ENCODE data around the gene SLC16A4. TPM values are rescaled to one million over a fixed set of nuclear protein-coding genes. Genes with fewer than 3 reads are reported as not detected.
"Not testable (repeated sequence)": the region's sequence is repeated elsewhere in the genome, so short reads cannot be mapped to it uniquely, and the experiment has no call there.

SLC16A4 gene
- total RNA-seq: 20.5 TPM

DNA sequence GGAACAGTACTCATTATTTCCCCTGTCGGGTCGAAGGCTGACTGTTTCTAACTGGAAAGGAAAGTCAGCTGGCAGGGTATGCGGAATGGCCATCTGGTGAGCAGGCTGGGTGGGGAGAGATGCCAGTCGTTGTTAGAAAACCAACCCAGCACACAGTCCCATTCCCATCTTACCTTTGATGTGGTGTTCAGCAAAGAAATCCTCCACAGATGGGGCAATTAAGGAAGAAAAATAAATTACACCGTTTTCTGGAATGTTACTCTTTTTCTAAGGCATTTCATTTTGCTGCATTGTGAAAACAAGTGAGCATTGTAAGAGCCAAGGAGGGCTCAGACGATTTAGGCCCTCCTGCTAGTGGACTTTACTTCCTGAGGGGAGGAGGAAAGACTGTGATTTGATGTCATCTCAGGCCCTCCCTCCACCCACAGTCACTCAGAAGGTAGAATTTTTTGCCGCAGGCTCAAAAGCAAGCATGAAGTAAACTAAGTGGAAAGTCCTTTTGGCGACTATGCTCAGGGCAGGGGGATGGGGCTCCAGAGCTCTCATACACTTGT lies at the start of gene SLC16A4:
TSS of gene SLC16A4 (minus strand) at position 335 of the 554 bp plus-strand sequence. CDS start 1,703 bp downstream, outside the sequence.
- intact Hi-C loops (cut with DNase I): loop anchor here (5.0 kb wide), 1 partner anchor 53 kb away; the partner anchor contains the start of gene RBM15
- ATAC-seq: peak; percentile 95
- no peak for DNase-seq (ENCODE audit: low spot score)

DNA sequence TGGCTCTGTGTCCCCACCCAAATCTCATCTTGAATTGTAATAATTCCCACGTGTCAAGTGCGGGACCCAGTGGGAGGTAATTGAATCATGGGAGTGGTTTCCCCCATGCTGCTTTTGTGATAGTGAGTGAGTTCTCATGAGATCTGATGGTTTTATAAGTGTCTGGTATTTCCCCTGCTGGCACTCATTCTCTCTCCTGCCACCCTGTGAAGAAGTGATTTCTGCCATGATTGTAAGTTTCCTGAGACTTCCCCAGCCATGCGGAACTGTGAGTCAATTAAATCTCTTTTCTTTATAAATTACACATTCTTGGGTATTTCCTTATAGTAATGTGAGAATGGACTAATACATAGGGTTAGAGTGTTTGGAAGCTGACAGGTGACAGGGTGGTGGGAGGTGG lies 49.0 kb upstream of the SLC16A4 start:
- intact Hi-C loops (cut with DNase I); ATAC-seq; DNase-seq (ENCODE audit: low spot score): not testable (repeated sequence)

DNA sequence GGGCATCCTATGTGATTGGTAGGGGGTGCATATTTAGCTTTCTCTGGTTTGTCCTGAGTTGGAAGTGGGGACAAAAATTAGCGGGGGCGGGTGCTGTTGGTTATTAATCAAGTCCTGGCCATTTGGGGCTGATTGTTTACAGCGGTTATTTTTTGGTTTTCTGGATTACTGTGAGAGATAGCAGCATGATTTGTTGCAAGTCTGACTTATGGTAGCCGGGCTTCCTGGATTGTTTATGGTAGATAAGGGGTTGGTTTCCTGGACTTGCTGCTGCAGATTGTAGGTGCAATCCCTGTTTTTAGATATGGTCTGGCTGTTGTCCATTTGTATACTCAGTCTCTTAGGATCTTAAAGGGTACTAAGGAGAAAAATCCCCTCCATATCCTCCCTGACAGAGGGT lies 48.1 kb upstream of the SLC16A4 start:
- intact Hi-C loops (cut with DNase I): no loop called here
- no peak for DNase-seq (ENCODE audit: low spot score)
- ATAC-seq: no peak

DNA sequence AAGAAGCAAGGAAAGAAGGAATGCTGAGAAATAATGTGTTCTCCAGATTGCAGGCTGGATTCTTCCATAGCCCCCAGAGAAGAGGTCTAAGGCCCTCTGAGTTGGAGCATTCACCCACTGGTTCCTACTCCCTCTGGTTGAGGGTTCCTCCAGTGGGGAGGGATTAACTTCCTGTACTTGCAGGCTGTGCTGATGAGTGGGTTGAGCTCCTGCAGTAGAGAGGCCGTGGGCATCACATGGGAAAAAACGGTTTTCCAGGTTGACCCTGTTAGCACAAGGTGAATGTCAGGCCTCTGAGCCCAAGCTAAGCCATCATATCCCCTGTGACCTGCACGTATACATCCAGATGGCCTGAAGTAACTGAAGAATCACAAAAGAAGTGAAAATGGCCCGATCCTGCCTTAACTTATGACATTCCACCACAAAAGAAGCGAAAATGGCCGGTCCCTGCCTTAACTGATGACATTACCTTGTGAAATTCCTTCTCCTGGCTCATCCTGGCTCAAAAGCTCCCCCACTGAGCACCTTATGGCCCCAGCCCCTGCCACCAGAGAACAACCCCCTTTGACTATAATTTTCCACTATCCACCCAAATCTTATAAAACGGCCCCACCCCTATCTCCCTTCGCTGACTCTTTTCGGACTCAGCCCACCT lies 46.9 kb upstream of the SLC16A4 start:
- ATAC-seq; intact Hi-C loops (cut with DNase I): not testable (repeated sequence)

DNA sequence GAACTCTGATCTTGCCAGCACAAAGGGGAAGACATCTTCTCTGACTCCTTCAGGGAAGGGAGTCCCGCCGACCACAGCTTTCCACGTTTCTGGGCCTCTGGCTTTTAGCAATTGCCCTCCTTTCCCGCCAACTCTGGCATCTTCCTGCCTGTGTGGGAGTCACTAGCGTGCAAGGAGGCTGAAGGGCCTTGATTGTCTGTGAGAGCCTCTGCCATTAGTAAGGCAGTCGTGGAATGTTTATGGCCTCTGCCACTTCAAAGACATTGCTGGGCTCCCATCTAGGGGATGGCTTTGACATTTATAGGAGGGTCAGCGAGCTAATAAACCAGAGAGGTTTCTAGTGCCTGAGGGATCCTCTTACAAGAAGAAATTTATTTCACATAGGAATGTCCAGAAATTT lies 45.8 kb upstream of the SLC16A4 start:
- intact Hi-C loops (cut with DNase I): no loop called here
- ATAC-seq: no peak
- DNase-seq (ENCODE audit: low spot score): no peak

More for the DNA sequence above, 46.9 kb upstream of the SLC16A4 start:
- not testable (repeated sequence) for DNase-seq (ENCODE audit: low spot score)

DNA sequence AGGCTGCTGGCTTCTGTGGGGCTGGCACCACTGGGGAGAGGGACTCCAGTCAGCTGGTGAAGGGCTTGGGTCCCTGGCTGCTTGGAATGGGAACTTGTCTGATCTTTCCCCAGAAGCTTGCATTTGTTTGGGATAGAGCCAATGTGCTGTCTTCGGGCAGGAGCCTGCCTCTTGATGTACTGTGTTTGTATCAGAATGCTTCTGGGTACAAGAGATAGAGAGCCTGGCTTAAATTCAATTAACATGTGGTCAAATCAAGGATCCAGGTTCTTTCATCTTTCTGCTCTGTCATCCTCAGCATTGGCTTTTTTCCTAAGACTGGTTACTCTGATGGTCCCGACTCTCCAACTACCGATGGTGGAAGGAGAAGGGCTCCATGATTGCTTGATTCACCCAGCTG lies 44.1 kb upstream of the SLC16A4 start:
- ATAC-seq: no peak

DNA sequence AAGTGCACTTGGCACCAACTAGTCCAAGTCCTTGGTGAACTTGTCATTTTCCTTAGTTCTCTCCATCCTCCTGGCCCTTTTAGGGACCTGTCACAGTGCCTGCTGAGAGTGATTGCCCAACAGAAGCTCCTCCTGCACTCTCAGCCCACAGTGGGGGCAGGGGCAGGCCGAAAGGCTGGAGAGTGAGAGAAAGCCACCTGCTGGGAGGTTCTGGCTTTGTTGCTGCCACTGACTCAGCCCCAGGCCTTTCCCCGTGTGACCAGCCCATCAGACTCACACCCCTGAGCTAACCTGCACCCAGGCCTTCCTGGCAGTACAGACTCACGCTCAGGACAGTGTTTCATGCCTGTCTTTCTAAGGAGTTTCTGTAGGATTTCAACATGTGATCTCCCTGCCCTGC lies 43.0 kb upstream of the SLC16A4 start:
- intact Hi-C loops (cut with DNase I): no loop called here
- DNase-seq (ENCODE audit: low spot score) (no peak), ATAC-seq (peak; percentile 76)

More for the DNA sequence above, 44.1 kb upstream of the SLC16A4 start:
- intact Hi-C loops (cut with DNase I): no loop called here
- no peak for DNase-seq (ENCODE audit: low spot score)

DNA sequence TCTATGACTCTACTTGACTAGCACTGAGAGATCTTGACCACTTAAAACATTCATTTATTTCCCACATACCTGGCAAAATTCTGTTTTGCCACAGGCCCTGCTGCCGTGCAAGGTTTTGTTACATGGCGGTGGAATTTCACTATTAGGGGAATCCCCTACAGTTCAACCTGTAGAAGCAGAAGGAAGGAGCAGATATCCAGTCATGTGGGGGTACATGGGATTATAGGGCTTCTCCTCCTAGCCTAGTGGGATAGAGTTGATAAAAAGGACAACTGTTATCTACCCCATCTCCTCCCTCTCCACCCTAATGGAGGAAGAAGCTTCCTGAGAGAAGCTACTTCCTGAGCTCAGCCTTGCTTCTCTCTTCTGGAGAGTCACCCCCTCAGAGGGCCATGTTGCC lies 42.4 kb upstream of the SLC16A4 start:
- no peak for DNase-seq (ENCODE audit: low spot score)
- ATAC-seq: no peak
- intact Hi-C loops (cut with DNase I): no loop called here

DNA sequence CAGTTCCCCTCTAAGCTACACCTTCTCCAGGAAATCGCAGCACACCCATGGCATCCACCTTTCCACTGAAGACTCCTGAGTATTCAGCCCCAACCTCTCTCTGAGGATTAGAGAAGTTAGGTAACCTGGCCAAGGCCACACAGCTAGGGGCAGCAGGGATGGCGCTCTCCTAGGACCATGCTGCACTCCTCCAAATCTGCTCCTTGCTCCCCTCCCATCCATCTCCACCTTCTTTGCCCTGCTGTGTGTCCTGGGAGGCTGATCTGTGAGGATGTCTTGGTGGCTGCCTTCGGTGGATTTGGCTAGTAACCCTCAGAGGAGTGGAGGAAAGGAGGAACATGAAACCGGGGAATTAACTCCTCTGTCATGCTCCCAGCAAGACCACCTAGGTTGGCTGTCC lies 40.1 kb upstream of the SLC16A4 start:
- no peak for ATAC-seq
- intact Hi-C loops (cut with DNase I): no loop called here
- no peak for DNase-seq (ENCODE audit: low spot score)

DNA sequence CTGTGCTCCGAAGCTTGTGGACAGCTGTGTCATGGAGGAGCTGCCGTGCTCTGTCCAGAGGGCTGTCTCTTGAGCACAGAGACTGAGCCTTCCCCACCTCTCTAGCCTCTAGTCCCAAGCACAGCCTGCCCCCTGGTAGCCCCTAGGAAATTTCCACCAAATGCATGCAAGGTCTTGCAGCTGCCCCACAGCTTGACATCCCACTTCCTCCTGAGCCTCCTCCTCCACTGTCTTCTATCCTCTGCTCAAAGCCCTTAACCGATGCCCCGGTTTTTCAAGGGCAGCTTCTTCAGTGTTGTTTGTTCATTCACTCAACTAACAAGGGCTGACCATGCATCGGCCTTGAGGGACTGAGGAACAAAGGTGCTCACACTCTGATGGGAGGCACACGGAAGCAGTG lies 39.5 kb upstream of the SLC16A4 start:
- intact Hi-C loops (cut with DNase I): no loop called here
- no peak for DNase-seq (ENCODE audit: low spot score)
- ATAC-seq: no peak

DNA sequence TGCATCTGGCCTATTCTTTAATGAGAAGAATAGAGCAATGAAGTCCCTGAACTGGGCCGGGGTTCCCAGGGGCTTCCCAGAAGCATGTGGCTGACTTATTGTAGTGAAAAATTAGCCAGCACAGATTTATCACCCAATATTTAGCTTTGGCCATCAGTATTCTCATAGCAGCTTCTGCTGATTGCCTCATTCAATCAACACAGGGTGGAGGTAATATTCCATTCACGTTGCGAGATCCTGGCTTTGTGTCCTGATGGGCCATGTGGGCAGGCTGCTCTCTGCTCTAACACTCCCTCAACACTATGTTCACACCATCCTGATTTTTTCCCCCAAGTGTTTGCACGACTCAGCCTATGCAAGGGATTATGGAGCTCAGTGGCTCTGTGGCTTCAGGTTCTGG lies 38.1 kb upstream of the SLC16A4 start:
- ATAC-seq: no peak
- intact Hi-C loops (cut with DNase I): no loop called here
- no peak for DNase-seq (ENCODE audit: low spot score)

DNA sequence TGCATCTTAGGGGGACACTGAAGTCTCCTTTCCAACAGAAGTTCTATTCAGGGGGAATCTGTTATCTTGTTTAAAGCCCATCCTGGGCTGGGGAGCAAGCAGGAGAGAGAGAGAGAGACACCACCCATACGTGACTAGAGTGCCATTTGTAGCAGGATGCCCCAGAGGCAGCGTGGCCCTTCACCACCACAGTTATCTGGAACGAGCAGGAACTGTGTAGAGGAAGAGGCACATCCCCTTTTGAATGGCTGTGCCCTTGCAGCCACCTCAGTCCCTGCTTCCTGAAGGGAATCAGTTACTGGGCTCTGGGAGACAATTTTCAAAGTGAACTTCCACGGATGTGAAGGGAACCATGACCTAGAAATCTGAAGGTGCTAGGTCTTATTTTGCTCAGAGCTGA lies 36.0 kb upstream of the SLC16A4 start:
- no peak for ATAC-seq
- intact Hi-C loops (cut with DNase I): no loop called here

DNA sequence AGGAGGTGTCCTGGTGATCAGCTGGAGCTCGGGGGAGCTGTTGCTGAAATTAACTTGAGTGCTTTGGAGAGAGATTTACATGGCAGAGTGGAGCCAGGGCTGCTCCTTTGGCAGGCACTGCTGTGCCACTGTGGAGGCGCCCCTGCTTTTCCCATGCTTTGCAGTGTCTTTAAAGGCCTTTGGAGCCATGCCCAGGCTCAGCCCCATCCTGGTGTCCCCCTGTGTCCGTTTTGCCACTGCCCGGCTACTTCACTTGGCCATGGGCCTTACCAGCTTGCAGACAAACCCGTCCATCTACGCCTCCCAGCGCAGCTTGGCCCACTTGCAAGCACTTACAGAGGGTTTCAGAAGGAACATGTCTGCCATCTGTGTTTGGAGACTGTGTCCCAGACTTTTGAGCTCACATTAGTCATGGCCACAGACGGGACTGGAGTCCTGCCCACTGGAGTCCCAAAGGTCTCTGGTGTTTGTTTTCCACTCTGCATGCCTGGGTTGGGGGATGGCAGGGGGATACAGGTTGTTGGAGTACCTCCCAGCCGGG lies 34.9 kb upstream of the SLC16A4 start:
- DNase-seq (ENCODE audit: low spot score) (no peak), ATAC-seq (peak; percentile 47)
- intact Hi-C loops (cut with DNase I): no loop called here

More for the DNA sequence above, 36.0 kb upstream of the SLC16A4 start:
- no peak for DNase-seq (ENCODE audit: low spot score)

DNA sequence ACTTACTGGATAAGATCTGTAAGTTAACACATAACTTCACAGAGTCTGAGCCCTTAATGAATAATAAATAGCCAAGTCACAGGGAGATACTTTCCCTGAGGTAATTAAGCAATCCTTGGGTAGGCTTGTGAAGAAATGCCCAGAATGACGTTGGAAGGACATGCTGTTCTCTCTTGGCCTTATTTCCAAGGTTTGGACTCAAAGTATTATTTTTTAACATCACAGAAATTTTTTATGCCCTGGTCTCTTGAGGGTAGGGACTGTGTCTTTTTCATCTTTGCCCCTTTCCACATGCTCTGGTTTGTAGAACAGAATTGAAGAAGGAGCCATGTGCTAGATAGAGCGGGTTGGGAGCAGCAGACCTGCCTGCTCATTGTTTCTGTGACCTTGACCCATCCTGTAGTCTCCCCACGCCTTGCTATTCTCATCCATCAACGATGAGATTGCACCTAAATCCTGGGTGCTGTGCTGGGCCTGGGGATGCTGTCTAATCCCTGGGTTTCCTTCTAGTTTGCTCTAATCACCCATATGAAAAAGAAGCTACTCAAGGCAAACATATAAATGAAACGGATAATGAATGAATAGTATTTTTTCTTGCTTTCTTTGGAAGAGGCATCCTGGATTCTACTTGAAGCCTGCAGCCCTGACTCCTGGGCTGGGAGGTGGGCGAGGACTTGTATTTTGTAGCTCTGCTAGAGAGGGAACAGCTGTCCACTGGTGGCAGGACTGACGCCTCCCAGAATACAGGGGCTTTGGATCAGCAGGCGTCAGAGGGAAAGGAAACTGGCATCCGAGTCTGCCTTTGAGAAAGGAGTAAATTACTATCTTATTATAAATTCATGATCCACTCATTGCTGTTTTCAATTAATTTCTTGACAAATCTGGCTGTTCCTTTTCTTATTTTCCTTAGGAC lies 34.1 kb upstream of the SLC16A4 start:
- DNase-seq (ENCODE audit: low spot score) (no peak), ATAC-seq (peak; percentile 72)
- intact Hi-C loops (cut with DNase I): no loop called here

DNA sequence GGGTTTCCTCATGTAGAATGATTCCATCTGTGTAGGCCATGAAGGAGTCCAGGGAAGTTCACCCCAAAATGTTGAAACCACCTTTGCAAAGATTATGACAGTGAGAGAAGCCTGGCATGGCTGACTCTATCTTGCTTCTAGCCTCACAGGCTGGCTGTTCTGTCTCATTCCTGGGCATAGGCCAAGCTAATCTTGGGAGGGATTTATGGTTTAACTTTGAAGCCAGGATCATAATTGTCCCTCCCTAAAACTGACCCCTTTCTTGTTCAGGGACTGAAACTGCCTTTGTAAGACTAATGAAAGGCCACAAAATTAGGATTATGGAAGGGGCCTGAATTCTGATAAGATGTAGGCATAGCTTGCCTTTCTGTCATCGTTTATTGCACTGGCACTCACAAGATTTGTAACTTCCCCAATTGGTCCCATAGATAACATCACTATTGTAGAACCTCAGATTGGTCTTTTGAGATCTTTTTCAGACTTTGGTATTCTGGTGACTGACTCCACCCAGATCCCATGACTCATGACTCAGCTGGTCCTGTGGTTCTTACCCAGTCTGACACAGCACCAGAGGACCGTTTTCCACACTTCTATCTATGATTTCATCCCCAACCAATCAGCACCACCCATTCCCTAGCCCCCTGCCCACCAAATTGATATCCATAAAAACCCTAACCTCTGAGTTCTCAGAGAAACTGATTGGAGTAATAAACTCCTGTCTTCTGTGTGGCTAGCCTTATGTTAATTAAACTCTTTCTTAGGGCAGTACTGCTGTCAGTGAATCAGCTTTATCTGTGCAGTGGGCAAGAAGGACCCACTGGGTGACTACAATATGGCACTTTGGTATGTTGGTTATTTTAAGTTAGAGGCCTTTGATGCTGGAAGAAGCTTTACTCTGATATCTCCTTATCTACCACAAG lies 30.3 kb upstream of the SLC16A4 start:
- intact Hi-C loops (cut with DNase I): no loop called here
- peak; percentile 46 for ATAC-seq
- no peak for DNase-seq (ENCODE audit: low spot score)

DNA sequence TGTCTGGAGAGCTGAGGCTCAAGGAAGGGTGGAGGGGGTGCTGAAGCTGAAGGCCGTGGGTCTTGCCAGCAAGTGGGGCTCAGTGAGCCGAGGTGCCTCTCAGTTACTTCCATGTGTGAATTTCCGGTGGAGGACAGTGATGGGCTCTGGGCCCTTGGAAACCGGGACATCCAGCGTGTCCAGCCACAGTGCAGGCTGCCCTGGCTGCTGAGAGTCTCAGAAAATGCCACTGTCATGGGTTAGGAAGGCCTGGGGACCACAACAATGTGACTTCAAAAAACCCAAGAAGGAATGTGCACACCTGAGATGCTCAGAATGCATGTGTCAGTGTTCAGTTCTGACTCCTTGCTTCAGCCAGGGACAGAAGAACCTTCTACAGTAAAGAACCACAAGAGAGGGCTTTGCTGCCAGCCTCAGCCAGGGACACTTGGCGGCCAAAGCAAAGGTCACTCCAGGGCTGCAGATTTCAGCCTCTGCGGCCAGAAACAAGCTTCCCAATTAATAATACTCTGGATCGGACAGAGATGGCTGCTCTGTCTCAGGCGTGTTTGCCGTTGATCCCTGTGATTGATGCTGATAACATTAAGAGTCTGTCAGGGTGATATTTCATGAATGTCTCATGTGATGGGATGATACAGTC lies 29.3 kb upstream of the SLC16A4 start:
- intact Hi-C loops (cut with DNase I): no loop called here
- ATAC-seq: no peak
- DNase-seq (ENCODE audit: low spot score): no peak

DNA sequence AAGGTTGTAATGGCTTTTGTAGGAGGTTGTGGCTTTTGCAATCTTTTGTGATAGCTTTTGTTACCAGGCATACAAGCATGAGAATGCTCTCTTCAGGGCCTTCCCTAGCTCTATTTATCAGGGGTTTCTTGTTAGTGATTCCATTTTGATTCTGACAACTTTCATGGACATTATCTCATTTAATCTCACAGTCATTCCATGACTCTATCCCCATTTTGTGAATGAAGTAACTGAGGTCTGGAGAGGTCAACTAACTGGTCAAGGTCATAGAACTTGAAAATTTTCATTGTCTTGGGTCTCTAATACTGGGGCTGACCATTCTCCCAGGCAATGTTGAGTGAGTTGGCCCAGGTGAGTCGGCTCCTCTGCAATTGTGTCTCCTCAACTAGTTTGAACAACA lies 27.9 kb upstream of the SLC16A4 start:
- no peak for ATAC-seq
- intact Hi-C loops (cut with DNase I): no loop called here
- DNase-seq (ENCODE audit: low spot score): no peak

DNA sequence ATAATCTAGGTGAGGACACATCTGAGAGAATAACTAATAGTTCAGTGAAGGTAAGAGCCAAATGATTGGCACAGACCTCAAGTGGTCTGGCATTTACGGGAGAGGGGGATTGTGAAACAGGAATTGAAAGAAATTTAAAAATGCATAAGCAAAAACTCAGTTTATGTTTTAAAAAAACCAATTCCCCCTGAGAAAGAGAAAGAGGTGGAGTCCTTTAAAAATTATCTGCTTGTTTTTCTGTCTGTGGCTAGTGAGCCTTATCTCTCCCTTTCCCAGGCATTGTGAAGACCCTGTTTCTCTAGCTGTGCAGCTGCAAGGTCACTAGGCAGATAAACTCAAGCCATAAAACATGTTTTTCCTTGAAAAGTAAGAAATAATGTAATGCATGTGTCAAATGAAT lies 22.2 kb upstream of the SLC16A4 start:
- DNase-seq (ENCODE audit: low spot score); intact Hi-C loops (cut with DNase I); ATAC-seq: not testable (repeated sequence)

All from sciatic nerve (tissue), 2 donors.